Activated CD8-positive, alpha-beta memory T cell treated with anti-CD3 and anti-CD28 coated beads, Interleukin-2, amount 50 U/mL, for 1 hour (primary cell): ENCODE data around the gene CXCR4.
"Not testable (repeated sequence)": the region's sequence is repeated elsewhere in the genome, so short reads cannot be mapped to it uniquely, and the experiment has no call there.

Experiments
- DNase-seq: peaks from one replicate; pipeline ENCODE4 v3.0.0-alpha.2; 2020; ENCODE audit errors: extremely low read depth

Gene CXCR4

DNA sequence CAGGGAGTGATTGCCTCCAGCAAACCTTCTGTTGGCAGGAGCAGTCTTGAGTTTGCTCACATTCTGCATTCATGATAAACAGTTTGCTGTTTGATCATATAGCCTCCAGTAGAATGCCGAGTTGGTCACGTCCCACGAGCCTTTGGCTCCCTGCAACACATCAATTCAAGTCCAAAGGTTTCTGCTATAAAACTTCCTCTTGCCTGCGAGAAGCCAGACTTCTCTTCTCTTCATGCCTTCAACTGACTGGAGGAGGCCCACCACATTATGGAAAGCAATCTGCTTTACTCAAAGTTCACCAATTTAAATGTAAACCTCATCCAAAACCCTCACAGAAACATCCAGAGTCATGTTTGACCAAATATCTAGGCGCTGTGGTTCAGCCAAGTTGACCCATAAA, 40.8 kb downstream of the CXCR4 start:
- no peak for DNase-seq

DNA sequence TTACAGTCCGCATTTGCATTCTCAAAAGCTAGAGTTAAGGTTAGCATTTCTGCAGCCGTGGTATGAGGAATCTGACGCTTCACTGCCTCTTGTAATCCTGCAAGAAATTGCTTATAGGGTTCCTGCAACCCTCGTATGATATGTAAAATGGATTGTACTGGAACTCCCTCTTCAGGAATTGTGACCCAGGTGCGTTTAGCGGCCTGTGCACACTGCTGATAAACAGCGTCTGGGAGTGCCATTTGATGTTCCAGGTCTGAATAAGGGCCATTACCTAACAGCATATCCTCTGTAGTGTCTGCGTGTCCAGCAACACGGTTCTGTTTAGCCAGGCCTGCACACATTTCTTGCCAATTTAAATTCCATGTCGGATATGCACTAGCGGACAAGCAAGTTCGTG, 42.5 kb downstream of the CXCR4 start:
- DNase-seq, result no peak

DNA sequence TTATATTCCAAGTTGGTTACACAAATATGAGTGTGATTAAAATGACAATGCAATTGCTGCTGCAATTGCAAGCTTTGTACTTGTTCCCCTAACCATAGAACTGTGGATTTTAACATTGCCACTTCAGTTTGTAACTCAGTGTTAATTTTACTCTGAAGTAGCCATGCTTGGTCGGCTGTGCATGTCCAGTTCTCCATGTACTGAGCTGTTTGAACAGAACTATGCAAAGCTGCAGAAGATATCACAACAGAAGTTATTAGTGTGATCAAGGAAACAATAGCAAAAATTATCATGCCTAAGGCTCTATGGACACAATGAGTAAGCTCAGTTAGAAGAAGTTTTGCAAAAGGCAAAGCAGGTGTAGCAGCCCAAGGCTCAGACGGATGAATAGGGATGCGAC, 45.3 kb downstream of the CXCR4 start:
- DNase-seq, result no peak

DNA sequence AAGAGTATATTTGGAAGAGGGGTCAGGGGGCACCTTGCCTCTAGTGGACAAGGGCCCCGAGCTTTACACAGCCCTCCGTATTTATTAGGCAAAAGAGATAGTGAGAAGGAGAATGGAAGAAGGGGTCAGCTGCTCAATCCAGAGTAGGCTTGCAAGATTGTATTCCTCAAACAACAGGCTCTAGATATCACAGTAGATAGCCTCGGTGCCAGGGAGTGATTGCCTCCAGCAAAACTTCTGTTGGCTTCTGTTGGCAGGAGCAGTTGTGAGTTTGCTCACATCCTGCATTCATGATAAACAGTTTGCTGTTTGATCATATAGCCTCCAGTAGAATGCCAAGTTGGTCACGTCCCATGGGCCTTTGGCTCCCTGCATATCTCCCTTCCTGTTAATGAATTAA, 46.1 kb downstream of the CXCR4 start:
- DNase-seq, result not testable (repeated sequence)

DNA sequence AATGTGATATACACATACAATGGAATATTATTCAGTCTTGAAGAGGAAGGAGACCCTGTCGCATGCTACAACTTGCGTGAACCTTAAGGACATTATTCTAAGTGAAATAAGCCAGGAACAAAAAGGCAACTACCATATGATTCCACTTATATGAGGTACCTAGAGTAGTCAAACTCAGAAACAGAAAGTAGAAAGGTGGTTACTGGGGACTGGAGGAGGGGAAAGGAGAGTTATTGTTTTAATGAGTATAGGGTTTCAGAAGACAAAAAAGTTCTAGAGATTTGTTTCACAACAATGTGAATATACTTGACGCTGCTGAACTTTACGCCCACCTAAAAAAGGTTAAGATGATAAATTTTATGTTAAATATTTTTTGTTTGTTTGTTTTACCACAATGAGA, 47.0 kb downstream of the CXCR4 start:
- no peak for DNase-seq

DNA sequence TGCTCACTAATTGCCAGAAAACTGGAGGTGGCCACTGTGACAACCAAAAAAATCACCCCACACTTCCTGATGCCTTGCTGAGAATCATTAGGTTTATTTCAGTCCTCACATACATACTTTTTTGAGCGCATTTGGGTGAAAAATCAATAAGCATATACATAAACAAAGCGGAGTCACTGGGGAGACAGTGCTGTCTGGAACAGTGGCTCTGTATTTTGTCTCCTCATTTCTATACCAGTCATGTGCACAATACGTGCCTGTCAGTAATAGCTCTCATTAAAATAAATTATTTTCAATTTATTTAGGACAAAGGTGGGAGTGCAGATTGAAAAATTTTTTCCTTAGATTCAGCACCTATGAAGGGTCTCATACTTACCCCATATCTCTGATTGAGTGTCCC, 48.2 kb downstream of the CXCR4 start:
- no peak for DNase-seq

DNA sequence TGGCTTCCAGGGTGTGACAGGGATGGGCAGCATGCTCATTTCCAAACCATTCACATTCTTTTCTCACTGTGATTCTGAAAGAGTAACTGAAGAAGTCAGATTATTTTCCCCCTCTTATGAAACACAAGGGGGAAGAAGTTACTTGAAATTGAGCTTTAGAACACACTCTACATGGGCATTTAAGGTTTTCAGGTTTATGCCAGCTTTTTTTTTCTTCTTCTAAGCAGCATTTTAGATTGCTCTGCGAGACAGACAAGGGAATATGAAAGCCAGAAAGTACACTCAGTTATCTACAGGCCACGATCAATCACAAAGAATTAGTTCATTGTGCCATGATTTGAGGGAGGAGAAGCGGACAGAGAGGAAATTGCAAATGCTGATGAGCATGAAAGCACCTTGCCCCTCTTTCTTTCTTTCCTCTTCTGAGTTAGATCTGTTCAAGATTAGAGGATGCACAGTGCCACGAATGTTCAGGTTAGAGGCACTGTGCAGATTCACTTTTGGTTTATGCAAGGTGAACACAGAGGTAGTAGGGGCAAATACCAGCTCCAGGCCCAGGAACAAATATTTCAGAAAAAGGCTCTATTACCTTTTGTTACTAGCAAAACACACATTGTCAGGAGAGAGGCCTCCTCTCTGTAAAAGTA, 49.2 kb downstream of the CXCR4 start:
- no peak for DNase-seq

DNA sequence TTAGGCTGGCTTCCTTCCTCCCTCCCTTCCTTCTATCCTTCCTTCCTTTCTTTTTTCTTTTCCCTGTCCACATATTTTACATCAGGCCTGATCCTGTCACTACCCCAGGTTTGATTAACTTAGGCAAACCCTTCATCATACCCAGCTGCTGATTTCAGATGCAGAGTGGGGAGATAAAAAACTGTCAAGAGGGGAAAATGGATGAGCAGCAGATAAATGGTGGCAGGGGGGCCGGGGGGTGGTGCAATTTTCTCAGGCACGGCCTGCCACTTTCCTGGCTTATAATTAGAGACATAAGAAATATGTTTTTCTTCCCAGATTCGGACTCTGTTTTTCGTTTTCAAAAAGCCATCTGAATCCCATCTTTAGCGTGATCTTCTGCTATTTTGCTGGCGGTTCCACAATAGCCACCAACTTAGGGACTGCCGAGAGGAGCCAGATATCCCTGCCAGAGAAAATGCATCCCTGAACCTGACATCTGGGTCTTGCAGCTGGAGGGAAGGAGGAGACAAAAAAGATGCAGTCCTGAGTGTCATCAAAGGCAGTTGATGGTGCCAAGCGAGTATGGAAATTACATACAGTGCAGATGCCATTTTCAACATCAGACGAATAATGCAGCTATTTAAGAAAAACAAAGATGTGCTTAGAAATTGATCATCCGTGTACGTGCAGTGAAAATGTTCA, 49.9 kb downstream of the CXCR4 start:
- DNase-seq, result no peak

DNA sequence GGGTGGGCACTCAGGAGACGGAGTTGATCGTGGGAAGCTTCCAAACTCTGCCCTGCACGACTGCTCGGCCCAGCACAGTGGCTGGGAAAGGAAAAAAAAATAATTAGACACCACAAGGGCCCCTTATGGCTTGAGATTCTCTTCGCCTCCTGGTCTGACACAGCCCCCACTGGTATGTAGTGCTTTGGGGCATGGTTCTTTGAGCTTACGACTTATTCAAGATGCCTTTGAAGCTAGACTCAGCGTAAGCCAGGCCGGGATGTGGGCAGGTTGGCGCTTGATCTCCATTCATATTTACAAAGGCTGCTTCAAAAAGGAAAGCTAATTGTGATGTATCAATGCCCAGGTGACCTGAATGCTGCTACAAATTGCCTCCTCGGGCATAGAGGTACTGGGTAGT, 50.5 kb downstream of the CXCR4 start:
- no peak for DNase-seq

DNA sequence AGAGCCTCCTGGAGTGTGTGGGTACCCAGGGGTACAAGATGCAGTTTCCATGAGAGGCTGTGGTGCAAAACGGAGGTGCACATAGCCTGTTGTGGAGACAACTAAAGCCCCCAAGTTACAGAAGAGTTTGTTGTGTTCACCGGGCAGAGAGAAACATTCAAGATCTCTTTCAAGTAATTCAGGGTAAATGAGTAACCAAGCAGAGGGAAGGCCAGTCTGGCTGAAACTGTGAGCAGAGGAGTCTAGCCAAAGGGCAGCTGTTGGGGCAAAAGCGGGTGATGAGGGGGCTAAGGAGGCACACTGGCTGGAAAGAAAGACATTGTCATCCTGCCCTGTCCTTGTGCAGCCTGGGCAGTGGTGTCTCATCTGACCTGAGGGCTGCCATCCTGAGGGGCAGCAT, 52.0 kb downstream of the CXCR4 start:
- no peak for DNase-seq

DNA sequence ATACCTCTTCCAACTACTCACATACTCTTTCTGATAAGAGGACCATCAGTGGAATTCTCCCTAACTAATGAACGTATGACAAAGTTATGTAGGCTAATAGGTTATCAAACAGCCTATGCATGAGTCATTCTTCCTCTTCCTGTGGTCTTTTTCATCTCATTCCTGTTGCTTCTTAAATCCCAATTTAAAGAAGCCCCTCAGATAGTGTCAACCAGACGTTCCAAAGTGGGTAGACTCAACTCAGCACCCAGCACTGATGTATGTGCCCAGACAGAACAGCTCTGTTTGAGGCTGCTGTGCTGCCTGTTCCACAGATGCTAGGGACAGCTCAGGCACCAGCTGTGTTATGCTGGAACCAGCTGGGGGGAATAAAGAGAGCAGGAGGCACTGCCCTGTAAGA, 52.6 kb downstream of the CXCR4 start:
- no peak for DNase-seq
